GM12878 (cell line): ENCODE results near the gene ABCC1. TPM values are rescaled to one million over a fixed set of nuclear protein-coding genes. Genes with fewer than 3 reads are reported as not detected.

Source experiments
- ATAC-seq: fragments of 200-7000 bp; cut with Tn5 transposase; 3 replicates; pipeline ENCODE4 v1.9.1; 2020; ENCODE audit warnings: mild to moderate bottlenecking, moderate library complexity
- BruUV-seq: library from RNA; stranded (reverse); fragments of 400-500 nt; replicated peaks from 2 replicates; lab custom pipeline; 2021; lab: Mats Ljungman, UMichigan
- CTCF ChIA-PET: fragments of 300-600 bp; sonication (Branson Sonifier 250); formaldehyde crosslinking; extraction: SDS; loops from one replicate; lab custom pipeline; 2021; ENCODE audit warnings: inconsistent platforms; lab: Yijun Ruan, JAX
- POLR2A ChIA-PET: fragments of 350-600 bp; formaldehyde crosslinking; extraction: SDS; loops from one replicate; lab custom pipeline; 2021; ENCODE audit warnings: inconsistent platforms; lab: Charles Lee
- RAD21 ChIA-PET: fragments of 300-600 bp; sonication (Branson Sonifier 250); formaldehyde crosslinking; loops from one replicate; lab custom pipeline; 2023; ENCODE audit warnings: antibody characterized with exemption; ENCODE audit not compliant: unreplicated experiment; lab: Charles Lee
- SMC1A ChIA-PET: fragments of 300-600 bp; sonication (Branson Sonifier 250); formaldehyde crosslinking; loops from one replicate; lab custom pipeline; 2023; ENCODE audit not compliant: unreplicated experiment, uncharacterized antibody; lab: Charles Lee
- DNase-seq: peaks from one replicate; pipeline ENCODE4 v3.0.0-alpha.2; 2011; ENCODE audit warnings: low read depth, low spot score
- FAIRE-seq: peaks from 3 replicates; lab custom pipeline; 2011; peaks lifted over from hg19 to GRCh38; lab: Jason Lieb, UNC
- H2AFZ ChIP-seq: 2 replicates; pipeline ENCODE4 v1.6.0; 2011; ENCODE audit warnings: low read depth, low read length, control low read depth; ENCODE audit not compliant: control insufficient read depth
- H3K27ac ChIP-seq: 2 replicates; pipeline ENCODE4 v1.5.1; 2011; ENCODE audit warnings: control low read depth; ENCODE audit not compliant: control insufficient read depth, insufficient read depth
- H3K27me3 ChIP-seq, 2 experiments: replicated peaks in 1 of 2; 2 replicates each; pipeline versions ENCODE4 v1.6.0 to v1.6.1; 2011; ENCODE audit warnings: low read length in 1 of 2; ENCODE audit not compliant: control insufficient read depth in 2 of 2, insufficient read depth in 2 of 2
- H3K36me3 ChIP-seq, 2 experiments: 2 replicates each; pipeline ENCODE4 v1.5.1; 2011; ENCODE audit warnings: low read length in 1 of 2; ENCODE audit not compliant: control insufficient read depth in 2 of 2, insufficient read depth in 2 of 2
- H3K4me1 ChIP-seq: 2 replicates; pipeline ENCODE4 v1.6.1; 2011; ENCODE audit warnings: mild to moderate bottlenecking, low read length, moderate library complexity, mixed read lengths; ENCODE audit not compliant: control insufficient read depth, insufficient read depth
- H3K4me2 ChIP-seq: 2 replicates; pipeline ENCODE4 v1.6.0; 2011; ENCODE audit warnings: control low read depth; ENCODE audit not compliant: control insufficient read depth, insufficient read depth
- H3K4me3 ChIP-seq: fragments of 200-600 bp; sonication (generic); 2 replicates; pipeline ENCODE4 v1.5.1; 2016
- H3K79me2 ChIP-seq: 2 replicates; pipeline ENCODE4 v1.6.0; 2011; ENCODE audit warnings: low read length; ENCODE audit not compliant: control insufficient read depth, insufficient read depth
- H3K9ac ChIP-seq: 2 replicates; pipeline ENCODE4 v1.8.0; 2011; ENCODE audit warnings: low read length, control low read depth, mixed read lengths; ENCODE audit not compliant: control insufficient read depth, insufficient read depth
- H3K9me3 ChIP-seq: replicated peaks from 3 replicates; pipeline ENCODE4 v1.5.1; 2011; ENCODE audit warnings: mild to moderate bottlenecking, low read length; ENCODE audit not compliant: control insufficient read depth, insufficient read depth
- H4K20me1 ChIP-seq: 2 replicates; pipeline ENCODE4 v1.6.0; 2011; ENCODE audit not compliant: control insufficient read depth, insufficient read depth
- NFYA ChIP-seq: IDR thresholded peaks from 2 replicates; pipeline ENCODE4 v1.6.1; 2011; ENCODE audit warnings: low read depth, mild to moderate bottlenecking, low read length, improper control_type of control experiment, borderline replicate concordance
- POLR2AphosphoS2 ChIP-seq: IDR thresholded peaks from 2 replicates; pipeline ENCODE4 v1.6.1; 2011; ENCODE audit warnings: low read depth, mild to moderate bottlenecking, low read length, improper control_type of control experiment, moderate library complexity
- RAD51 ChIP-seq: fragments of 450-650 bp; IDR thresholded peaks from 2 replicates; pipeline ENCODE4 v1.6.1; 2016; ENCODE audit warnings: moderate library complexity, mild to moderate bottlenecking, inconsistent platforms
- RFX5 ChIP-seq: IDR thresholded peaks from 2 replicates; pipeline ENCODE4 v1.6.1; 2011; ENCODE audit warnings: low read depth, low read length, improper control_type of control experiment
- WGBS: methylation state at CpG from one replicate; pipeline ENCODE4 v1.1.6; 2016; ENCODE audit warnings: low lambda C conversion rate; ENCODE audit not compliant: insufficient replicate concordance, insufficient coverage; ENCODE audit errors: missing lambda C conversion rate; 5-methylcytosine and 5-hydroxymethylcytosine counted together
- in situ Hi-C: fragments of 300-500 bp; cut with MboI; formaldehyde crosslinking; loops from 9 replicates; pipeline ENCODE4 v1.14.3; 2018; ENCODE audit warnings: mixed read lengths
- intact Hi-C: fragments of 100-400 bp; cut with micrococcal nuclease; formaldehyde crosslinking; loops from one replicate; pipeline ENCODE4 v1.14.2; 2022; ENCODE audit not compliant: unreplicated experiment
- polyA plus RNA-seq, 11 experiments: library from polyadenylated mRNA; depleted of rRNA in 4 of 11; unstranded in 6 of 11; stranded (reverse) in 5 of 11; fragments of >200 nt; fragmentation: Nextera tagmentation in 4 of 11; fragmentation: Illumina TruSeq in 1 of 11; extraction: Ambion mirVana in 4 of 11; extraction: Trizol in 1 of 11; gene quantifications; 1 replicate in 1 of 11; 2 replicates in 10 of 11; pipeline versions ENCODE4 v1.2.1 to v1.2.3, GENCODE V29; 2011 to 2016; ENCODE audit warnings: inconsistent platforms in 2 of 11, missing spikeins in 2 of 11, low read depth in 1 of 11
- total RNA-seq, 4 experiments: library from RNA; depleted of rRNA in 3 of 4; stranded (reverse); fragments of >200 nt in 3 of 4; fragmentation: Illumina TruSeq in 1 of 4; extraction: Trizol in 1 of 4; gene quantifications; 2 replicates each; pipeline versions ENCODE4 v1.2.1 to v1.2.3, GENCODE V29; 2013 to 2021
- TF ChIP-seq, protein P1 (sequence below), 3 experiments: IDR thresholded peaks in 2 of 3; conservative IDR thresholded peaks in 1 of 3; 2 replicates each; pipeline ENCODE4 v1.5.1; 2011; ENCODE audit warnings: low read depth in 3 of 3, low read length in 3 of 3, mild to moderate bottlenecking in 3 of 3, control low read depth in 2 of 3, moderate library complexity in 2 of 3, inconsistent platforms in 1 of 3, mixed read lengths in 1 of 3; ENCODE audit not compliant: control insufficient read depth in 2 of 3, insufficient read depth in 1 of 3; ENCODE audit errors: extremely low read depth in 1 of 3

Gene ABCC1
- total and polyA plus RNA-seq, 10 of the 15 experiments (the other 5 are each of a cell fraction or from before 2014, with no cell fraction given), result 3.2 to 44.6 (median 14.5) TPM

DNA sequence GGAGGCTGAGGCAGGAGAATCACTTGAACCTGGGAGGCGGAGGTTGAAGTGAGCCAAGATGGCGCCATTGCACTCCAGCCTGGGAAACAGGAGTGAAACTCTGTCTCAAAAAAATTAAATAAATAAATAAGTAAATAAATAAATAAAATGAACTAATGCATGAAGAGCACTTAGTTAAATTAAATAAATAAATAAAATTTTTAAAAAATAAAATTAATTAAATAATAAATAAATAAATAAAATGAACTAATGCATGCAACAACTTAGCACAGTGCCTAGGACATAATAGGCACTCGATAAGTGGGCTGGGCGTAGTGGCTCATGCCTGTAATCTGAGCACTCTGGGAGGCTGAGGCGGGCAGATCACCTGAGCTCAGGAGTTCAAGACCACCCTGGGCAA lies 45.5 kb upstream of the ABCC1 start:
- in situ Hi-C loops, result no loop called here
- SMC1A ChIA-PET, result no interaction called here
- no peak for FAIRE-seq

More for the DNA sequence above, 45.5 kb upstream of the ABCC1 start:
- Histone ChIP-seq H3K27ac (no peak overlapping the region), H2AFZ (no peak overlapping the region), H3K27me3 (no peaks in the 10 kb centered on the region), H3K9me3 (no peaks in the 10 kb centered on the region), H3K4me2 (no peak overlapping the region), H3K9ac (no peak overlapping the region), H3K36me3 (no peaks in the 10 kb centered on the region), H4K20me1 (no peaks in the 10 kb centered on the region), H3K4me1 (peaks cover 16% of the 10 kb centered on the region)
- DNase-seq (no peak), ATAC-seq (no peak)
- CTCF ChIA-PET, result interaction anchor here (1.2 to 1.9 kb wide), 2 partner anchors 15 to 31 kb away, joined by 3 to 4 read pairs; partner anchors contain the start of gene CEP20
- intact Hi-C loops, result no loop called here
- POLR2A ChIA-PET, result no interaction called here
- RAD21 ChIA-PET, result interaction anchor here (1.0 to 1.7 kb wide), 2 partner anchors 15 to 29 kb away, joined by 4 to 5 read pairs; partner anchors contain the start of gene CEP20
- no peak for TF ChIP-seq POLR2AphosphoS2
- TF ChIP-seq NFYA, result no peak
- TF ChIP-seq RAD51, result no peak
- no peak for TF ChIP-seq RFX5
- TF ChIP-seq, protein P1, sequence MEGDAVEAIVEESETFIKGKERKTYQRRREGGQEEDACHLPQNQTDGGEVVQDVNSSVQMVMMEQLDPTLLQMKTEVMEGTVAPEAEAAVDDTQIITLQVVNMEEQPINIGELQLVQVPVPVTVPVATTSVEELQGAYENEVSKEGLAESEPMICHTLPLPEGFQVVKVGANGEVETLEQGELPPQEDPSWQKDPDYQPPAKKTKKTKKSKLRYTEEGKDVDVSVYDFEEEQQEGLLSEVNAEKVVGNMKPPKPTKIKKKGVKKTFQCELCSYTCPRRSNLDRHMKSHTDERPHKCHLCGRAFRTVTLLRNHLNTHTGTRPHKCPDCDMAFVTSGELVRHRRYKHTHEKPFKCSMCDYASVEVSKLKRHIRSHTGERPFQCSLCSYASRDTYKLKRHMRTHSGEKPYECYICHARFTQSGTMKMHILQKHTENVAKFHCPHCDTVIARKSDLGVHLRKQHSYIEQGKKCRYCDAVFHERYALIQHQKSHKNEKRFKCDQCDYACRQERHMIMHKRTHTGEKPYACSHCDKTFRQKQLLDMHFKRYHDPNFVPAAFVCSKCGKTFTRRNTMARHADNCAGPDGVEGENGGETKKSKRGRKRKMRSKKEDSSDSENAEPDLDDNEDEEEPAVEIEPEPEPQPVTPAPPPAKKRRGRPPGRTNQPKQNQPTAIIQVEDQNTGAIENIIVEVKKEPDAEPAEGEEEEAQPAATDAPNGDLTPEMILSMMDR (IDR thresholded peaks at IDR 0.05 in 2 of 3, conservative IDR thresholded peaks at IDR 0.05 in 1 of 3; ENCODE audit: control insufficient read depth in 2 of 3, extremely low read depth in 1 of 3, insufficient read depth in 1 of 3, low read depth in 3 of 3, low read length in 3 of 3), result no peak
- TF ChIP-seq, all 136 proteins: peak for 0
- Histone ChIP-seq H3K79me2 (no peaks in the 10 kb centered on the region), H3K4me3 (no peak overlapping the region)
- no TSS peak for BruUV-seq
- 88% methylated on average over 5 of the region's 5 CpGs for WGBS
